ENCODE data around the gene SCYL2.
"Not testable (repeated sequence)": the region's sequence is repeated elsewhere in the genome, so short reads cannot be mapped to it uniquely, and the experiment has no call there.

Gene SCYL2

DNA sequence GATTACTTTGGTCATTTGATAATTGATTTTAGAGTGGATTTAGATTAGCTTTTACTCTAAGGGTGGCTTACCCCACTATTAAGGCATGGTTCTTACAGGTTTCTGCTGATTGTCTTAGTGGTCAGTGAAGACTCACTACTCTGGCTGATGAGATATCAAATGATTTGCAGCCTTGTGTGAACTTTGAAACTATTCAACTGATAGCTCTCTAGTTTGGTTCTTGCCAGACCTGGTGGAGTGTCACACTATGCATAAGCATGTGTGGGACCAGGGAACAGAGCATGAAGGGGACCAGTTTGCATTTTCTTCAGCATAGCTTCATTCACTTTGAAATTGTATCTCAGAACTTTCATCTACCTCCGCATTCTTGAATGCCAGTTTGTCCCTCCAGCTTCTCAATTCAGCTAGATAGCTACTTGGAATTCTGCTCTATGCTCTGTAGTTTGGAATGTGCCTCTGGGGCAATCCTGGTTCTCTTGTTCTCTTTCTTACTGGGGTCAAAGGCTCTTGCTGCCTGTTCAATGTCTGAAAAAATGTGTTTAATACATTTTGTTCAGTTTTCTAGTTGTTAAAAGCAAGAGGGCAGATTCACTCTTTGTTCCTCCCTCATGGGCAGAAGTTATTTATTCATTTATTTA is 12.7 kb downstream of the SCYL2 start:
- TF ChIP-seq, protein P1, sequence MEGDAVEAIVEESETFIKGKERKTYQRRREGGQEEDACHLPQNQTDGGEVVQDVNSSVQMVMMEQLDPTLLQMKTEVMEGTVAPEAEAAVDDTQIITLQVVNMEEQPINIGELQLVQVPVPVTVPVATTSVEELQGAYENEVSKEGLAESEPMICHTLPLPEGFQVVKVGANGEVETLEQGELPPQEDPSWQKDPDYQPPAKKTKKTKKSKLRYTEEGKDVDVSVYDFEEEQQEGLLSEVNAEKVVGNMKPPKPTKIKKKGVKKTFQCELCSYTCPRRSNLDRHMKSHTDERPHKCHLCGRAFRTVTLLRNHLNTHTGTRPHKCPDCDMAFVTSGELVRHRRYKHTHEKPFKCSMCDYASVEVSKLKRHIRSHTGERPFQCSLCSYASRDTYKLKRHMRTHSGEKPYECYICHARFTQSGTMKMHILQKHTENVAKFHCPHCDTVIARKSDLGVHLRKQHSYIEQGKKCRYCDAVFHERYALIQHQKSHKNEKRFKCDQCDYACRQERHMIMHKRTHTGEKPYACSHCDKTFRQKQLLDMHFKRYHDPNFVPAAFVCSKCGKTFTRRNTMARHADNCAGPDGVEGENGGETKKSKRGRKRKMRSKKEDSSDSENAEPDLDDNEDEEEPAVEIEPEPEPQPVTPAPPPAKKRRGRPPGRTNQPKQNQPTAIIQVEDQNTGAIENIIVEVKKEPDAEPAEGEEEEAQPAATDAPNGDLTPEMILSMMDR (IDR thresholded peaks at IDR 0.05; ENCODE audit: insufficient read depth, low read length, poor library complexity, severe bottlenecking), result no peak
- DNase-seq (ENCODE audit: extremely low read depth, insufficient read length), result no peak
- Histone ChIP-seq H3K36me3 (ENCODE audit: control insufficient read depth, insufficient read depth, low read length) (no peaks in the 10 kb centered on the region; the same call in 1 of the 2 replicates), H3K4me3 (replicated peaks; ENCODE audit: low read depth, low read length) (no peak overlapping the region), H3K27me3 (replicated peaks; ENCODE audit: control insufficient read depth, insufficient read depth, low read length) (no peaks in the 10 kb centered on the region)

DNA sequence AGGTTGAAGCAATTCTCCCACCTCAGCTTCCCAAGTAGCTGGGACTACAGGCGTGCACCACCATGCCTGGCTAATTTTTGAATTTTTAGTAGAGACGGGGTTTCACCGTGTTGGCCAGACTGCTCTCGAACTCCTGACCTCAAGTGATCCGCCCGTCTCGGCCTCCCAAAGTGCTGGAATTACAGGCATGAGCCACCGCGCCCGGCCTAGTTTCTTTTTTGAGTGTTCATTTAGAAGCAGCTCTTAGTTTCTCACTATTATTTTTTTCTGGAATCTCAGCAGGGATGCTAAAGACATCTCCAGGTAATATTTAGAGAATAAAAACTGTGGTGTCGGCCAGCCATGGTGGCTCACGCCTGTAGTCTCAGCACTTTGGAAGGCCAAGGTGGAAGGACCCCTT is 17.6 kb downstream of the SCYL2 start:
- not testable (repeated sequence) for H3K4me3 ChIP-seq (replicated peaks; ENCODE audit: low read depth, low read length); H3K36me3 ChIP-seq (ENCODE audit: control insufficient read depth, insufficient read depth, low read length); DNase-seq (ENCODE audit: extremely low read depth, insufficient read length); H3K27me3 ChIP-seq (replicated peaks; ENCODE audit: control insufficient read depth, insufficient read depth, low read length)

- no peak overlapping the region for H3K4me3 ChIP-seq (replicated peaks; ENCODE audit: low read depth, low read length)
- no peaks in the 10 kb centered on the region for H3K36me3 ChIP-seq (ENCODE audit: control insufficient read depth, insufficient read depth, low read length)
- TF ChIP-seq, protein P1 (IDR thresholded peaks at IDR 0.05; ENCODE audit: insufficient read depth, low read length, poor library complexity, severe bottlenecking), result no peak
- no peaks in the 10 kb centered on the region for H3K27me3 ChIP-seq (replicated peaks; ENCODE audit: control insufficient read depth, insufficient read depth, low read length)
- no peak for DNase-seq (ENCODE audit: extremely low read depth, insufficient read length)
Measured at GRCh38 chr12:100289038-100289437, 22.1 kb downstream of the SCYL2 start.

- Histone ChIP-seq H3K36me3 (ENCODE audit: control insufficient read depth, insufficient read depth, low read length) (no peaks in the 10 kb centered on the region), H3K4me3 (replicated peaks; ENCODE audit: low read depth, low read length) (no peak overlapping the region), H3K27me3 (replicated peaks; ENCODE audit: control insufficient read depth, insufficient read depth, low read length) (no peaks in the 10 kb centered on the region)
- TF ChIP-seq, protein P1 (IDR thresholded peaks at IDR 0.05; ENCODE audit: insufficient read depth, low read length, poor library complexity, severe bottlenecking), result no peak
- no peak for DNase-seq (ENCODE audit: extremely low read depth, insufficient read length)
Measured at GRCh38 chr12:100290016-100290415, 23.0 kb downstream of the SCYL2 start.

- Histone ChIP-seq H3K36me3 (ENCODE audit: control insufficient read depth, insufficient read depth, low read length) (no peaks in the 10 kb centered on the region; the same call in 1 of the 2 replicates), H3K27me3 (replicated peaks; ENCODE audit: control insufficient read depth, insufficient read depth, low read length) (no peaks in the 10 kb centered on the region), H3K4me3 (replicated peaks; ENCODE audit: low read depth, low read length) (no peak overlapping the region)
- TF ChIP-seq, protein P1 (IDR thresholded peaks at IDR 0.05; ENCODE audit: insufficient read depth, low read length, poor library complexity, severe bottlenecking), result no peak
- no peak for DNase-seq (ENCODE audit: extremely low read depth, insufficient read length)
Measured at GRCh38 chr12:100293017-100293416, 26.0 kb downstream of the SCYL2 start.

DNA sequence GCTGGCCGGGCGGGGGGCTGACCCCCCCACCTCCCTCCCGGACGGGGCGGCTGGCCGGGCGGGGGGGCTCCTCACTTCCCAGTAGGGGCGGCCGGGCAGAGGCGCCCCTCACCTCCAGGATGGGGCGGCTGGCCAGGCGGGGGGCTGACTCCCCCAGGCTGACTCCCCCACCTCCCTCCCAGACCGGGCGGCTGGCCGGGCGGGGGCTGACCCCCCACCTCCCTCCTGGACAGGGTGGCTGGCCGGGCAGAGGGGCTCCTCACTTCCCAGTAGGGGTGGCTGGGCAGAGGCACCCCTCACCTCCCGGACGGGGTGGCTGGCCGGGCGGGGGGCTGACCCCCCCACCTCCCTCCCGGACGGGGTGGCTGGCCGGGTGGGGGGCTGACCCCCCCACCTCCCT is 27.4 kb downstream of the SCYL2 start:
- not testable (repeated sequence) for H3K27me3 ChIP-seq (replicated peaks; ENCODE audit: control insufficient read depth, insufficient read depth, low read length); H3K36me3 ChIP-seq (ENCODE audit: control insufficient read depth, insufficient read depth, low read length); DNase-seq (ENCODE audit: extremely low read depth, insufficient read length); H3K4me3 ChIP-seq (replicated peaks; ENCODE audit: low read depth, low read length)
